Chondrocyte (in vitro differentiated cells): ENCODE measurements around the gene SOX2. TPM values are rescaled to one million over a fixed set of nuclear protein-coding genes. Genes with fewer than 3 reads are reported as not detected.

ENCODE experiments used
- DNase-seq: peaks from one replicate; pipeline ENCODE4 v3.0.0; 2021; ENCODE audit warnings: mixed read lengths, low spot score
- H3K27ac Mint-ChIP-seq: one replicate; pipeline ENCODE4 v1.8.0; 2021; ENCODE audit warnings: mild to moderate bottlenecking, moderate library complexity, mixed read lengths; ENCODE audit not compliant: unreplicated experiment
- H3K27me3 Mint-ChIP-seq: 2 replicates; pipeline ENCODE4 v1.8.0; 2021; ENCODE audit warnings: low read depth, mixed read lengths
- H3K36me3 Mint-ChIP-seq: 2 replicates; pipeline ENCODE4 v1.8.0; 2021; ENCODE audit warnings: low read depth, mixed read lengths
- H3K4me1 Mint-ChIP-seq: 2 replicates; pipeline ENCODE4 v1.8.0; 2021; ENCODE audit warnings: low read depth, mild to moderate bottlenecking, mixed read lengths
- H3K4me3 Mint-ChIP-seq: one replicate; pipeline ENCODE4 v1.8.0; 2021; ENCODE audit warnings: mild to moderate bottlenecking, moderate library complexity, mixed read lengths; ENCODE audit not compliant: unreplicated experiment
- H3K9me3 Mint-ChIP-seq: 2 replicates; pipeline ENCODE4 v1.8.0; 2021; ENCODE audit warnings: low read depth, mixed read lengths
- long read RNA-seq: library from polyadenylated mRNA; stranded (forward); transcript quantifications from one replicate; pipeline ENCODE4 v2.0.0, GENCODE V29; 2021
- total RNA-seq: library from RNA; stranded (reverse); gene quantifications from 3 replicates; pipeline ENCODE4 v1.2.1, GENCODE V29; 2021
- TF ChIP-seq, protein P1 (sequence below): fragments of 200-600 bp; sonication (generic); IDR thresholded peaks from 2 replicates; pipeline ENCODE4 v1.5.0; 2021; ENCODE audit warnings: antibody characterized with exemption, mild to moderate bottlenecking, moderate library complexity

SOX2 gene
- 0.79 to 3.3 TPM (median 1.3 TPM) in 3 replicates for total RNA-seq
- long read RNA-seq = 0 reads

DNA sequence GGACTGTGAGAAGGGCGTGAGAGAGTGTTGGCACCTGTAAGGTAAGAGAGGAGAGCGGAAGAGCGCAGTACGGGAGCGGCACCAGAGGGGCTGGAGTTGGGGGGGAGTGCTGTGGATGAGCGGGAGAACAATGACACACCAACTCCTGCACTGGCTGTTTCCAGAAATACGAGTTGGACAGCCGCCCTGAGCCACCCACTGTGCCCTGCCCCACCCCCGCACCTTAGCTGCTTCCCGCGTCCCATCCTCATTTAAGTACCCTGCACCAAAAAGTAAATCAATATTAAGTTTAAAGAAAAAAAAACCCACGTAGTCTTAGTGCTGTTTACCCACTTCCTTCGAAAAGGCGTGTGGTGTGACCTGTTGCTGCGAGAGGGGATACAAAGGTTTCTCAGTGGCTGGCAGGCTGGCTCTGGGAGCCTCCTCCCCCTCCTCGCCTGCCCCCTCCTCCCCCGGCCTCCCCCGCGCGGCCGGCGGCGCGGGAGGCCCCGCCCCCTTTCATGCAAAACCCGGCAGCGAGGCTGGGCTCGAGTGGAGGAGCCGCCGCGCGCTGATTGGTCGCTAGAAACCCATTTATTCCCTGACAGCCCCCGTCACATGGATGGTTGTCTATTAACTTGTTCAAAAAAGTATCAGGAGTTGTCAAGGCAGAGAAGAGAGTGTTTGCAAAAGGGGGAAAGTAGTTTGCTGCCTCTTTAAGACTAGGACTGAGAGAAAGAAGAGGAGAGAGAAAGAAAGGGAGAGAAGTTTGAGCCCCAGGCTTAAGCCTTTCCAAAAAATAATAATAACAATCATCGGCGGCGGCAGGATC lies at the start of gene SOX2:
Gene SOX2 (plus strand): TSS at position 601 of the 811 bp plus-strand sequence. CDS start 436 bp downstream, outside the sequence.
- TF ChIP-seq, protein P1, sequence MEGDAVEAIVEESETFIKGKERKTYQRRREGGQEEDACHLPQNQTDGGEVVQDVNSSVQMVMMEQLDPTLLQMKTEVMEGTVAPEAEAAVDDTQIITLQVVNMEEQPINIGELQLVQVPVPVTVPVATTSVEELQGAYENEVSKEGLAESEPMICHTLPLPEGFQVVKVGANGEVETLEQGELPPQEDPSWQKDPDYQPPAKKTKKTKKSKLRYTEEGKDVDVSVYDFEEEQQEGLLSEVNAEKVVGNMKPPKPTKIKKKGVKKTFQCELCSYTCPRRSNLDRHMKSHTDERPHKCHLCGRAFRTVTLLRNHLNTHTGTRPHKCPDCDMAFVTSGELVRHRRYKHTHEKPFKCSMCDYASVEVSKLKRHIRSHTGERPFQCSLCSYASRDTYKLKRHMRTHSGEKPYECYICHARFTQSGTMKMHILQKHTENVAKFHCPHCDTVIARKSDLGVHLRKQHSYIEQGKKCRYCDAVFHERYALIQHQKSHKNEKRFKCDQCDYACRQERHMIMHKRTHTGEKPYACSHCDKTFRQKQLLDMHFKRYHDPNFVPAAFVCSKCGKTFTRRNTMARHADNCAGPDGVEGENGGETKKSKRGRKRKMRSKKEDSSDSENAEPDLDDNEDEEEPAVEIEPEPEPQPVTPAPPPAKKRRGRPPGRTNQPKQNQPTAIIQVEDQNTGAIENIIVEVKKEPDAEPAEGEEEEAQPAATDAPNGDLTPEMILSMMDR = no peak
- Mint-ChIP-seq H3K27me3 (peaks cover 60% of the 10 kb centered on the region), H3K9me3 (no peaks in the 10 kb centered on the region), H3K4me1 (peaks cover 14% of the 10 kb centered on the region), H3K4me3 (peak within 1 kb of the TSS; percentile 76), H3K36me3 (no peaks in the 10 kb centered on the region), H3K27ac (peak within 1 kb of the TSS; percentile 51)
- no peak for DNase-seq

DNA sequence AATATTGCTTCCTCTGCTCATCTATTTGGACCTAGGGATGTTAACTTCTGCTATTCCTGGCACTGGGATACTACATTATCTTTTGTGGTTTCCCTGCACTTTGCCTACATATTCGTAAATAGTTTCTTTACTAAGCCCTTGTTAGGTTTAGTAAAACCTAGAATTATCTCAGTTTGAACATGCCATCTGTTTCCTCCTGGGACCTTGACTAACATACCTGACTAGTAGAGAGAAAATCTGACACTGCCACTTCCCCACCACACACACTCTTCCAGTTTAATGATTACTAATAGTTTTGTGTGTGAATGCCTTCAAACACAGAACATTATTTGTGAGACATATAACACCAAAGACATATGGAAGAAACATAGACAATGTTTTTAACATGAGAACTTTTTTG lies 28.2 kb upstream of the SOX2 start:
- no peak overlapping the region for H3K27ac Mint-ChIP-seq
- no peak overlapping the region for H3K4me3 Mint-ChIP-seq
- H3K36me3 Mint-ChIP-seq = no peaks in the 10 kb centered on the region
- H3K4me1 Mint-ChIP-seq = no peaks in the 10 kb centered on the region
- peaks cover 14% of the 10 kb centered on the region for H3K27me3 Mint-ChIP-seq
- TF ChIP-seq, protein P1 = no peak
- DNase-seq = no peak
- peaks cover 3% of the 10 kb centered on the region for H3K9me3 Mint-ChIP-seq

DNA sequence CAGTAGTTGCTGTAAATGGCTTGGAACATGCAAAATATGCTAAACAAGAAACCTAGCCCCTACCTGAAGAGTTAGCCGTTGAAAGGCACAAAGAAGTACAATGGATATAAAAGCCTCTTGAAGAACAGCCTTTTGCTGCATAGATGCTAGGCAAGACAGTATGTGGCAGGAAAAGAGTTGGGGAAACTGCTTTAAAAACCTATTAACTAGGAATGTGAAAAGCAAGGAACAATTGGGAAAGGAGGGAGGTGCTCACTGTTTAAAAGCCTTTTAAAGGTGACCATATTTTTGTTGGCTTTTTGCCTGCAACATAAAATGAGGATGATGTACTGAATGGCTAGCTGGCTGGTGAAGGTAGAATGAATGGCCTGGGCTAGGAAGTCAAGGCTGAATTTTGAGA lies 24.5 kb upstream of the SOX2 start:
- H3K36me3 Mint-ChIP-seq = no peaks in the 10 kb centered on the region
- H3K9me3 Mint-ChIP-seq = no peaks in the 10 kb centered on the region
- TF ChIP-seq, protein P1 = no peak
- DNase-seq = no peak
- H3K4me1 Mint-ChIP-seq = no peaks in the 10 kb centered on the region
- no peak overlapping the region for H3K4me3 Mint-ChIP-seq
- peaks cover 29% of the 10 kb centered on the region for H3K27me3 Mint-ChIP-seq
- no peak overlapping the region for H3K27ac Mint-ChIP-seq

DNA sequence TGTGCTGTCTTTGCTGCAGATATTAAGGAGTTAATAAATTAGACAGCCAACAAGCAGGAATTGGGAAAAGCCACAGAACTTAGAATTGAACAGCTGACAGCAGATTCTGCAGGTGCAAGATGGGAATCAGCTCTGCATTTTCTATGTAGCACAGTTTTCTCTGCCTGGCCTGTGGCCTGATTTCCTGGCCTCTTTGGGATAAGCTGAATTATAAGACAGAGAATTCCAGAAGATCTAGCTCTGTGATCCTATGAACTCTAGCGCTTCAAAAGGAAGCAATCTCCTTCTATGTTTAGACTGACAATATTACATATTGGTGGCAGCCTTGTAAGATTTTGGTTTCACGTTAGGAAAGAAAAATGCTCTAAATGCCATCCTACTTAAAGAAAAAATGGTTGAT lies 24.0 kb upstream of the SOX2 start:
- no peaks in the 10 kb centered on the region for H3K4me1 Mint-ChIP-seq
- H3K9me3 Mint-ChIP-seq = no peaks in the 10 kb centered on the region
- H3K27ac Mint-ChIP-seq = no peak overlapping the region
- H3K36me3 Mint-ChIP-seq = no peaks in the 10 kb centered on the region
- H3K4me3 Mint-ChIP-seq = no peak overlapping the region
- TF ChIP-seq, protein P1 = no peak
- DNase-seq = no peak
- H3K27me3 Mint-ChIP-seq = peaks cover 31% of the 10 kb centered on the region

DNA sequence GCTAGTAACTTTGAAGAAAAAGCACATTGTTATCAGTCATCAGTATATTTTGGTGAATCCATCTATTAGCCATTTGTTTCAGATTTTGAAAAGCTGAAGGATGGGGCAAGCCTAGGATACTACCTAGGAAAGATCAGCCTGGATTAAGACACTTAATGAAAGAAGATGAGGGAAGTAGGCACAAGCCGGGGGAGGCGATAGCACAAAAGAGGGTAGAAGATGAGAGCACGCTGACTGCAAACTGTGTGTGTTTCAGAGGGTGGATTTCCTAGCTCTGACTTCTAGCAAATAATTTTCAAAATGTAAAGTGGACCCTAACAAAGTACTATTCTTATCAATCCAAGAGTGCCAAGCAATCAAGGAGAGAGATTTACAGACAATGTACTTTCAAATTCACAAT lies 22.2 kb upstream of the SOX2 start:
- Mint-ChIP-seq H3K9me3 (no peaks in the 10 kb centered on the region), H3K27ac (no peak overlapping the region), H3K27me3 (peaks cover 24% of the 10 kb centered on the region), H3K4me1 (no peaks in the 10 kb centered on the region), H3K4me3 (no peak overlapping the region), H3K36me3 (no peaks in the 10 kb centered on the region)
- TF ChIP-seq, protein P1 = no peak
- DNase-seq = no peak
